Posterior cingulate gyrus (tissue), 11 donors: Measurements from ENCODE around the gene UBA3.

Source experiments
- DNase-seq, 10 donors: peaks; one replicate each; pipeline versions ENCODE4 v3.0.0 to v3.0.0-alpha.2; 2020 to 2021; ENCODE audit warnings: mixed read lengths in 3 of 10
- intact Hi-C: fragments of 100-400 bp; cut with DNase I; formaldehyde crosslinking; loops from one replicate; pipeline ENCODE4 v1.15.1; 2023

The UBA3 gene

DNA sequence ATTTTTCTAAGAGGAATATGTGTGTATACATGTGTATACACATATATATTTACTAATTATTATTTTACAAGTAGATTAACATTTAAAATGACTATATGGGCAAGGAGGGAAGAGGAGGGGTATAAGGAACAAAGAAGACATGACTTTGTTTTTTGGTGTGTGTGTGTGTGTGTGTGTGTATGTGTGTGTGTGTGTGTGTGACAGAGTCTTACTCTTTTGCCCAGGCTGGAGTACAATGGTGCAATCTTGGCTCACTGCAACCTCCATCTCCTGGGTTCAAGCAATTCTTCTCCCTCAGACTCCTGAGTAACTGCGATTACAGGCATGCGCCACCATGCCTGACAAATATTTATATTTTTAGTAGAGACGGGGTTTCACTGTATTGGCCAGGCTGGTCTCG lies 64.1 kb downstream of the UBA3 start:
- no peak for DNase-seq
- intact Hi-C loops, result no loop called here

DNA sequence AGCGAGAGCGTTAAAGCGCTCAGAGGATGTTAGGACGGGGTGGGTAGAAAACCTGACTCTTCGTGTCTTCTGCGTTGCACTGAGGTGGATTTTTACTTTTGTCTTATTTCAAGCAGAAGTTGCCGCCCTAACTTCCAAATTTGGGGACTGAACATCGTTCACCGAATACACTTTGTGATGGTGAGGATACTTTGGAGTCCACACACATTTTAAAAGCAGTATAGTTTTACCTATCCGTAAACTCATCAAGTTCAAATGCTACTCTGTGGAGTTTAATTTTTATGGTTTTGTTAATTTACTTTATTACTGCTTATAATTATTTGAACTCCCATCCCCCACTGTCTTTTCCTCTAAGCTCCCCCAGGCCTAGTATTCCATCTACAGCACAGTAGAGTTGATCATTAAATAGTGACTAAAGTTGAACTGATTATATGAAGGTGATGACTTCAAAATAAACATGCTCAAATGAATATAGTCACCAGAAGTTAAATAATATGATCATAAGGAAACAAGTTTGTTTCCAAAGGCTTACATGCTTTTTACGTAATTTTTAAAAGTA lies 66.1 kb downstream of the UBA3 start:
- DNase-seq, result no peak
- intact Hi-C loops, result loop anchor here (5.0 kb wide), 1 partner anchor 68 kb away; the partner anchor contains the start of genes ARL6IP5 and UBA3

DNA sequence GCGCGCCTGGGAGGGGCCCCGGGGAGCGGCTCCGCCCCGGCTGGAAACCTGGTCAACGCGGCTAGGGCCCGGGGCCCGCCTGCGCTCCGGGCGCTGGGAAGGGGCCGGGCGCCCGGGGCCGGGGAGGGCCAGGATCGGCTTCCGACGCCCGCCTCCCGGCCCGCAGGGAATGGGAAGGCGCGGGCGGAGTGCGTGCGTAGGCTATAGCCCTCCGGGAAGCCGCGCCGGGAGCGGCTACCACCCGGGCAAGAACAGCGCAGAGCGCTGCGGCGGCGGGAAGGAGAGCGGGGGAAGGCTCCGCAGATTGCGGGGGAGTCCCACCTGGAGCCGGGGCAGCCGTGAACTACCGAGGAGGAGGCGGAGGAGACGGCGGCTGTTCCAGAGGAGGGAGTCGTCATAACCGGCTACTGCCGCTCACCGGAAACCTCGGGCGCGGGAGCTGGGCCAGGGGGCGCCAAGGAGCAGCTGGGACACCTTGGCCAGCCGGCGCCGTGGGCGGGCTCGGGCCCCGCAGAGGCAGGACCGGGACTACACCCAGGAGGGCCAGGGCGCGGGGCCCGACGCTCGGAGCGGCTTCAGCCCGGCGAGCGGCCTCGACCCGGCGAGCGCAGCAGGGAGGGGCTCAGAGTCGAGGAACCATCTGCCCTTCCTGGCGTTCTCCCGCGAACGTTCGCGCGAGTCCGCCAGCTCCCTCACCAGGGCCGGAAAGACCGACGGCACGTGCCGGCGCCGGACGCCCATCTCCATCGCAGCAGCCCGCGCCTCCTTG lies 66.7 kb downstream of the UBA3 start, which contains the start of gene EOGT:
TSS of gene EOGT (minus strand) at position 432 of the 769 bp plus-strand sequence. CDS start 3,838 bp downstream, outside the sequence.
- intact Hi-C loops, result loop anchor here (5.0 kb wide), 1 partner anchor 69 kb away; the partner anchor contains the start of genes ARL6IP5 and UBA3
- DNase-seq, result peak; percentile 76 to 97 (median 82)

DNA sequence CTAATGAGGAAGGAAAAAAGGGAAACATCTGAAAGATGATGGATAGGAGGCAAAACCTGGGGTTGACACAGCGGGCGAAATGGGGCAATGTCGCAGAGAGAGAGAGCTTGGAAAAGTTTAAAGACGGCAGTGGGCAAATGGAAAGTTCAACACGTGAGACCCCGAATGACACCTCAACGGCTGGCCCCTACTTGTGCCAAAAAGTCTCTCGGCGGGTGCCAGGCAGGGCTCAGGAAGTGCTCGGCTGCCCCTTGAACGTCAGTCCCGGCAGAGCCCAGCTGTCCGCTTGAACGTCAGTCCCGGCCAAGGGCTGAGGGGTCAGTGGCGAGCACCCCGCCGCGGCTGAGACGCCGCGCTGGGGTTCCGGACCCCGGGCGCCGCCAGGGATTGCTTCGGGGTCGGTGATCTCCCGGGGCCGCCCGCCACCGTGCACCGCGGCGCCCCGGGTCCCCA lies 67.3 kb downstream of the UBA3 start:
- peak in 8 of 10 donors; percentile 9 to 83 (median 30) for DNase-seq

DNA sequence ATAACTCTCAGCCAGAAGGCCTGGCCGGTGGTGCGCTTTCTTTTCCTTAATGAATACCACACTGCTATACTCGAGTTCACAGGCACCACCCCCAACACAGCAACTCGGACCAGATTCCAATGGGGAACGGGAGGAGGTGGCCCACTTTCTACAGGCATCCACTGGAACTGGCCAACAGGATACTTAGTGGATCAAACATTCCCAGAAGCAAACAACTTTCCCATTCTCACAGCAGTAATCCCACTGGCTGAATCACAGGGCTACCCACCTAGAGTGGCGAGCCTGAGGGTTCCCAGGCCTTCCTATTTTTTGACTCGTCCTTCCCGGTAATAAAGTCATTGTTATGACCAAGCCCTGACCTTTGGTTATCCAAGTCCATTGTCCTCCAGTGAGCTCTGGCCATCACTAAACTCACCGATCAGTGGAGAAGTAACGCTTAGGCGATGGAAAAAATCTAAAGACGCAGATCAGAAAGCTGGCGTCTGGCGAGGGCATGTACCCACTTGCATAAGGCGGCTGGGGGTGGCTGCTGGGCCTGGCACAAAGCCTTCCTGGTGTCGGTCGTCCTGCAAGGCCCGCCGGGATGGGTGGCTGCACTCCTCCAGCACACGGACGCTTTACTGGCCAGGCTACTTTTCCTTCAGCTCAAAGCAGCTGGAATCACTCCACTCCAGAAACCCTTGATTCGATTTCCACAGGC lies 67.9 kb downstream of the UBA3 start:
- peak in 3 of 10 donors; percentile 7 to 82 (median 67) for DNase-seq
- intact Hi-C loops, result loop anchor here (5.0 kb wide), 1 partner anchor 70 kb away; the partner anchor contains the start of genes ARL6IP5 and UBA3

More for the DNA sequence above, 67.3 kb downstream of the UBA3 start:
- intact Hi-C loops, result loop anchor here (5.0 kb wide), 1 partner anchor 69 kb away; the partner anchor contains the start of genes ARL6IP5 and UBA3

DNA sequence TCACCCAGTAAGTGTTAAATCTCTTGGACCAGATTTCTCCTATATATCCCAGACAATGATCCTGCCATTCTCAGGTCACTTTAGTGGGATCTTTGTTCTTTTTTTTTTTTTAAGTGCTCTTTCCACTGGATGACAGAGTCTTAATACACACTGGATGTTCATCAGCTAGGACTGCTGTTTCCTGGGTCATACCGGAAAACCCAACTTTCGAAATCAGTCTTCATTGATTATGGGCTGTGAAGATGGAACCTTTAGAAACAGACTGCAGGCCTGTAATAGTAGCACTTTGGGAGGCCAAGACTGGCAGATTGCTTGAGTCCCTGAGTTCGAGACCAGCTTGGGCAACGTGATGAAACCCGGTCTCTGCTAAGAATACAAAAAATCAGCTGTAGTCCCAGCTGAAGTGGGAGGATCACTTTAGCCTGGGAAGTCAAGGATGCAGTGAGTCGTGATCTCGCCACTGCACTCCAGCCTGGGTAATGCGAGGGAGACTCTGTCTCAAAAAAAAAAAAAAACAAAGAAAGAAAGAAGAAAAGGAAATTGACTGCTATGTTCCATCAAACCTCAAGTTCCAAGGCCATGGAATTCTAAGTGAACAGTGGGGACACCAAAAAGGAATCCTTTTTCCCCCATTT lies 69.0 kb downstream of the UBA3 start:
- intact Hi-C loops, result loop anchor here (5.0 kb wide), 1 partner anchor 71 kb away; the partner anchor contains the start of genes ARL6IP5 and UBA3
- no peak for DNase-seq

DNA sequence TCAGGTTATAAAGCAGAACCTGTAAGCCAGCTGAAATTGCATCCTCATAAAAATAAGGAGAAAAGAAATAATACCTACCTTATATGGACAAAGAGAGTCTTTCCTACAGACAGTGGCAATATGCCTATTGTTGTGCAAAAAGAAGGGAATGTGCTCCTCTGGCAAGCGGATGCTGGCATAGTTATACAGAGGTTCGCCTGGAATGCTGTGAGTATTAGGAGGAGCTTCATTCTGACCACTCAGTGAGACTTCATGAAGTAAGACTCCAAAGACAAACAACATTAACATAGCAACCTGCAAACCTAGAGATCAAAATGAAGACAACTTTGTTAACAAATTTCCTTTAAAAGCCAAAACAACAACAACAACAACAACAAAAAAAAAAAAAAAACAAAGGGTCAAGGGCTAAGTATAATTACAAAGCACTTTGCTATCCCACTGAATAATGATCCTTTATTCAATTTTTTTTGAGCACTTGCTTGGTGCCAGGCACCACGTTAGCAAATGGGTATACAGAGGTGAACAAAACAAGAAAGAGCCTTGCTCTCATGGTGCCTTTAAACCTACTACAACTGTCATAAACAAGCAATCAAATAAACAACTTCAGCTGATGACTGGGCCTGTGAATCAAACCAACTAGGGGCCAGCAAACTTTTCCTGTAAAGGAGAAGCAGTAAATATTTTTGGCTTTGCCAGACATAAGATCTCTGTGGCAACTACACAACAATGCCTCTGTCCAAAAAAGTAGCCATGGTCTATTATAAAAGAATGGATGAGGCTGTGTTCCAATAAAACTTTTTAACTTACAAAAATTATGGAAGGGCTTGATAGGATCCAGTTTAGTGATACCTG lies 70.4 kb downstream of the UBA3 start:
- no peak for DNase-seq
- intact Hi-C loops, result loop anchor here (5.0 kb wide), 1 partner anchor 73 kb away; the partner anchor contains the start of genes ARL6IP5 and UBA3

DNA sequence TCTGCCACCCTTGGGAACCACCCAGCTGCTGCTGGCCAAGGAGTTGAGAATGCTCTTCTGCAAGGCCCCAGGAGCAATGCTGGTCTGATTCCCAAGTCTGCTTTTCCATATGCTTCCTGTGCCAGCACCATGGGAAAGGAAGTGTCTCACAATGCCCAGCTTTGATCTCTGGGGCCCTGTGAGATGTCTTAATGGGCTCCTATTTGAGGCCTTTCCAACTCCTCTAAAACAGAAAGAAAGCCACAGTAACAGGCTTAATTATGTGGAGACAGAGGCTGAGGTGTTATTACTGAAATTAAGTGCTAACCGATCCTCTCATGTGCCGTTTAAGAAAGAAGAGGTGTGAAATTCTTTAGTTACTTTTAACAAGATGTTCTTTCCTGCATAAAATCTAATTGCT lies 71.2 kb downstream of the UBA3 start:
- DNase-seq, result no peak
- intact Hi-C loops, result no loop called here

DNA sequence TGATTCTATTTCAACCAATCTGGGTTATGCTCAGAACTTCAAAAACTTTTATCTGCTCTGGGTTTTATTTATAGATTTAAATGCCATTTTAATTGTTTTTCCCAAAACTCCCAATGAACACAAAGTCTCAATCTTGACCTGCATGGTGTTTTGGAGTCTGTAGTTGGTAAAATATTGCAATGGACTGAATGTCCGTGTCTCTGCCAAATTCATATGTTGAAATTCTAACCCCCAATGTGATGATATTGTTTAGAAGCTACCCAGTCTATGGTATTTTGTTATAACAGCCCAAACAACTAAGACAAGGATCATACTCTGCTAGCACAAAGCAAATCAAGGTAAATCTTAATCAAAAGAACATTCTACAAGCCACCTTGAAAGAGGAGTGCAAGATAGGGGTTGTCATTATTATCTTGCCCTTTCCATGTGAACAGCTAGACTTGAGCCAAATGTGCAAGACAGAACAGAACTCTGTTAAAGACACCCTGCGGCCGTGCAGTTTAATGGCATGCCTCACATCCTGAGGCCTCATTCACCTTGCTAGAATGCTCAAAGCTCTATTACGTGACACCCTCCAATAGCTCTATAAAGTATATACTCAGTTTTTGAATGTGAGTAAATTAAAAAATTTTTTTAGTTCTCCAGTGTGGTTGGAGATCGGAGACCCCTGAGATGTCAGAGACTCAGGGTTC lies 74.2 kb downstream of the UBA3 start:
- no peak for DNase-seq
- intact Hi-C loops, result no loop called here

DNA sequence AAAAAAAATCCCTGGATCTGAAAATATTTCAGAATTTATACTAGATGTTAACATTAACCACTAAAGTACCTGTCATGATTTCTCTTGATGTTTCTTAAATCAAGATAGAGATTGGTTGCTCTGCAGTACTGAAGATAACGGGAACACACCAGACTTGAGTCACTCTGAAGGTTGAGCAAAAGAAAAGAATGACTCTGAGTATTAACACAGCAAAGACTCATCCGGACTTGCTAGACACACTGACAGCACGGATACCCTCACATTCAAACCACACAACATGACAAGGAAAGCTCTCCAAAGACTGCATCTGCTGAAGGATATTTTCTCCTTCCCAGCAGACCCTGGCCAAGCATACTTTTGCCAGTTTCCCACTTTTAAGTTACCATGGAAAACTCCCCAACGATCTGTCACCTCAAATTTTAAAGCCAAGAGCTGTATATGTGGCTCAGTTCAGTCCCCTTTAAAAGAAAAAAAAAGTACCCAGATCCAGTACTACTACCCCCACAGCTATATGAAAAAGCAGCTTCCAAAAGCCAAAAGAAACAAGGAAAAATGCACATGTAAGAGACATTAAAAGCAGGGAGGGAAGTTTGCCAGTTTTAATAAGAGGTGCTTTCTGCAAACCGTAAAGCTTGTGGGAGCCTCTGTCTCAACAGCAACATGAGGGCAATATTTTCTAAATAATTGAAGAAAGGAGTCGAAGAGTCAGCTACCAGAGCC lies 74.9 kb downstream of the UBA3 start:
- DNase-seq, result no peak
- intact Hi-C loops, result no loop called here
